IPS DF 19.7 (cell line): Measurements from ENCODE around the gene PPP1R16B.

ENCODE experiments used
- DNase-seq: peaks from one replicate; pipeline ENCODE4 v3.0.0-alpha.2; 2013; ENCODE audit warnings: low read depth, low spot score

PPP1R16B gene

GRCh38 chr20:38896009-38896594, 90.6 kb downstream of the PPP1R16B start:
- no peak for DNase-seq

GRCh38 chr20:38897267-38897666, 91.8 kb downstream of the PPP1R16B start:
- no peak for DNase-seq

GRCh38 chr20:38900606-38901005, 95.1 kb downstream of the PPP1R16B start:
- DNase-seq, result no peak

GRCh38 chr20:38902601-38903000, 97.1 kb downstream of the PPP1R16B start:
- DNase-seq, result no peak

GRCh38 chr20:38903335-38903734, 97.8 kb downstream of the PPP1R16B start:
- no peak for DNase-seq

- no peak for DNase-seq
Observed at GRCh38 chr20:38905375-38905774, 99.9 kb downstream of the PPP1R16B start.

GRCh38 chr20:38907918-38908677, 102.6 kb downstream of the PPP1R16B start:
- DNase-seq, result no peak

GRCh38 chr20:38915355-38915754, 109.9 kb downstream of the PPP1R16B start:
- no peak for DNase-seq

- DNase-seq, result no peak
Observed at GRCh38 chr20:38917657-38918056, 112.2 kb downstream of the PPP1R16B start.

GRCh38 chr20:38918172-38918571, 112.7 kb downstream of the PPP1R16B start:
- DNase-seq, result no peak

- no peak for DNase-seq
Observed at GRCh38 chr20:38919683-38920082, 114.2 kb downstream of the PPP1R16B start.

GRCh38 chr20:38920411-38920810, 114.9 kb downstream of the PPP1R16B start:
- DNase-seq, result no peak

GRCh38 chr20:38920851-38921250, 115.4 kb downstream of the PPP1R16B start:
- DNase-seq, result no peak

- DNase-seq, result no peak
Observed at GRCh38 chr20:38924718-38925117, 119.2 kb downstream of the PPP1R16B start.

GRCh38 chr20:38926142-38926933, 120.8 kb downstream of the PPP1R16B start, which contains the start of gene FAM83D:
Gene FAM83D (plus strand): TSS chr20:38926417. CDS start chr20:38926443, 26 bp downstream.
- DNase-seq, result peak; percentile 91

- no peak for DNase-seq
Observed at GRCh38 chr20:38926934-38927616, 121.6 kb downstream of the PPP1R16B start.

GRCh38 chr20:38927902-38928578, 122.5 kb downstream of the PPP1R16B start:
- DNase-seq, result no peak

- no peak for DNase-seq
Observed at GRCh38 chr20:38930242-38930569, 124.7 kb downstream of the PPP1R16B start.

GRCh38 chr20:38931984-38932383, 126.5 kb downstream of the PPP1R16B start:
- DNase-seq, result no peak

GRCh38 chr20:38932457-38933120, 127.1 kb downstream of the PPP1R16B start:
- no peak for DNase-seq

- DNase-seq, result no peak
Observed at GRCh38 chr20:38934530-38934929, 129.0 kb downstream of the PPP1R16B start.
